GM18502 (cell line): ENCODE data around the gene RTL3.
"Not testable (repeated sequence)": the region's sequence is repeated elsewhere in the genome, so short reads cannot be mapped to it uniquely, and the experiment has no call there.

Source experiments
- ATAC-seq: cut with Tn5 transposase; IDR thresholded peaks from one replicate; pipeline ENCODE4 v1.9.1; 2021; ENCODE audit warnings: mild to moderate bottlenecking; ENCODE audit not compliant: unreplicated experiment, poor library complexity

RTL3 gene

GRCh38 chrX:78658845-78659744 is at the start of gene RTL3:
Gene RTL3 (minus strand): TSS chrX:78659328. CDS start chrX:78658420, 908 bp downstream.
- peak; percentile 54 for ATAC-seq

GRCh38 chrX:78708816-78709215 is 49.7 kb upstream of the RTL3 start:
- ATAC-seq, result no peak

- ATAC-seq, result no peak
Measured at GRCh38 chrX:78708262-78708661, 49.1 kb upstream of the RTL3 start.

GRCh38 chrX:78706071-78706470 is 46.9 kb upstream of the RTL3 start:
- ATAC-seq, result no peak

GRCh38 chrX:78693536-78693935 is 34.4 kb upstream of the RTL3 start:
- ATAC-seq, result no peak

- no peak for ATAC-seq
Measured at GRCh38 chrX:78693012-78693411, 33.9 kb upstream of the RTL3 start.

GRCh38 chrX:78687586-78687985 is 28.5 kb upstream of the RTL3 start:
- ATAC-seq, result peak; percentile 98

- ATAC-seq, result no peak
Measured at GRCh38 chrX:78673246-78673645, 14.1 kb upstream of the RTL3 start.

- no peak for ATAC-seq
Measured at GRCh38 chrX:78665342-78665741, 6.2 kb upstream of the RTL3 start.

GRCh38 chrX:78661836-78662235 is 2.7 kb upstream of the RTL3 start:
- no peak for ATAC-seq

- no peak for ATAC-seq
Measured at GRCh38 chrX:78659955-78660354, 827 bp upstream of the RTL3 start.

- no peak for ATAC-seq
Measured at GRCh38 chrX:78658414-78658813, 714 bp downstream of the RTL3 start.

GRCh38 chrX:78655642-78656041 is 3.5 kb downstream of the RTL3 start:
- ATAC-seq, result no peak

- ATAC-seq, result peak; percentile 58
Measured at GRCh38 chrX:78653118-78653822, 5.9 kb downstream of the RTL3 start.

- peak; percentile 91 for ATAC-seq
Measured at GRCh38 chrX:78650906-78651437, 8.2 kb downstream of the RTL3 start.

GRCh38 chrX:78643874-78644273 is 15.3 kb downstream of the RTL3 start:
- no peak for ATAC-seq

GRCh38 chrX:78643096-78643495 is 16.0 kb downstream of the RTL3 start:
- no peak for ATAC-seq

GRCh38 chrX:78636096-78636495 is 23.0 kb downstream of the RTL3 start:
- ATAC-seq, result not testable (repeated sequence)

GRCh38 chrX:78624962-78625909 is 33.9 kb downstream of the RTL3 start:
- peak; percentile 62 for ATAC-seq

- no peak for ATAC-seq
Measured at GRCh38 chrX:78624426-78624825, 34.7 kb downstream of the RTL3 start.
